ENCODE data around the gene NMNAT2. TPM values are rescaled to one million over a fixed set of nuclear protein-coding genes. Genes with fewer than 3 reads are reported as not detected.
A peak's percentile ranks its signal among the peaks of the same experiment; 100 is the strongest.

Gene NMNAT2
- total and polyA plus RNA-seq, 2 experiments from 2014 or later = 0.12 TPM; not detected in 1

GRCh38 chr1:183240526-183240825 is 177.7 kb downstream of the NMNAT2 start:
- H3K4me3 ChIP-seq = no peak overlapping the region
- H3K36me3 ChIP-seq = no peaks in the 10 kb centered on the region
- DNase-seq (ENCODE audit: low read depth in 1 of 2, low spot score in 1 of 2) = no peak
- no peaks in the 10 kb centered on the region for H3K9me3 ChIP-seq (ENCODE audit: low read depth)
- no peaks in the 10 kb centered on the region for H3K27me3 ChIP-seq
- peaks cover under 1% of the 10 kb centered on the region for H3K4me1 ChIP-seq (ENCODE audit: low read depth)
- H3K27ac ChIP-seq = no peak overlapping the region
- no peak for TF ChIP-seq CTCF (IDR thresholded peaks at IDR 0.05; ENCODE audit: low read depth, low read length)

- Histone ChIP-seq H3K27ac (no peak overlapping the region), H3K9me3 (ENCODE audit: low read depth) (no peaks in the 10 kb centered on the region), H3K4me1 (ENCODE audit: low read depth) (peaks cover 6% of the 10 kb centered on the region), H3K36me3 (no peaks in the 10 kb centered on the region), H3K27me3 (no peaks in the 10 kb centered on the region), H3K4me3 (no peak overlapping the region)
- no peak for TF ChIP-seq CTCF (IDR thresholded peaks at IDR 0.05; ENCODE audit: low read depth, low read length)
- DNase-seq (ENCODE audit: low read depth in 1 of 2, low spot score in 1 of 2) = peak in 1 of 2 donors; percentile 26
Measured at GRCh38 chr1:183239793-183240525, 178.2 kb downstream of the NMNAT2 start.

GRCh38 chr1:183239220-183239742 is 178.9 kb downstream of the NMNAT2 start:
- Histone ChIP-seq H3K4me1 (ENCODE audit: low read depth) (peaks cover 11% of the 10 kb centered on the region), H3K36me3 (no peaks in the 10 kb centered on the region), H3K9me3 (ENCODE audit: low read depth) (no peaks in the 10 kb centered on the region), H3K27me3 (no peaks in the 10 kb centered on the region), H3K27ac (no peak overlapping the region), H3K4me3 (no peak overlapping the region)
- no peak for TF ChIP-seq CTCF (IDR thresholded peaks at IDR 0.05; ENCODE audit: low read depth, low read length)
- DNase-seq (ENCODE audit: low read depth in 1 of 2, low spot score in 1 of 2) = no peak

GRCh38 chr1:183238071-183238470 is 180.1 kb downstream of the NMNAT2 start:
- H3K27ac ChIP-seq = no peak overlapping the region
- no peak for TF ChIP-seq CTCF (IDR thresholded peaks at IDR 0.05; ENCODE audit: low read depth, low read length)
- peak in 1 of 2 donors; percentile 24 for DNase-seq (ENCODE audit: low read depth in 1 of 2, low spot score in 1 of 2)

GRCh38 chr1:183237046-183237445 is 181.1 kb downstream of the NMNAT2 start:
- no peak for DNase-seq (ENCODE audit: low read depth in 1 of 2, low spot score in 1 of 2)
- Histone ChIP-seq H3K27ac (no peak overlapping the region), H3K4me3 (no peak overlapping the region), H3K36me3 (no peaks in the 10 kb centered on the region), H3K4me1 (ENCODE audit: low read depth) (peaks cover 12% of the 10 kb centered on the region), H3K9me3 (ENCODE audit: low read depth) (no peaks in the 10 kb centered on the region), H3K27me3 (no peaks in the 10 kb centered on the region)
- no peak for TF ChIP-seq CTCF (IDR thresholded peaks at IDR 0.05; ENCODE audit: low read depth, low read length)

More at GRCh38 chr1:183238071-183238470, 180.1 kb downstream of the NMNAT2 start:
- Histone ChIP-seq H3K36me3 (no peaks in the 10 kb centered on the region), H3K27me3 (no peaks in the 10 kb centered on the region), H3K4me1 (ENCODE audit: low read depth) (peaks cover 12% of the 10 kb centered on the region), H3K4me3 (no peak overlapping the region), H3K9me3 (ENCODE audit: low read depth) (no peaks in the 10 kb centered on the region)

Measured in cardiac muscle cell (in vitro differentiated cells and primary cell).